Stimulated activated CD8-positive, alpha-beta memory T cell treated with anti-CD3 and anti-CD28 coated beads, Interleukin-7, amount 100 ng/mL, for 24 hours (primary cell): ENCODE measurements around the gene MON1B.

Experiments
- DNase-seq: peaks from one replicate; pipeline ENCODE4 v3.0.0-alpha.2; 2020; ENCODE audit warnings: low read depth

The MON1B gene

GRCh38 chr16:77246150-77246549, 55.2 kb downstream of the MON1B start:
- DNase-seq: no peak

- no peak for DNase-seq
Observed at GRCh38 chr16:77250400-77250799, 59.4 kb downstream of the MON1B start.
